Stomach (tissue), 9 donors: Measurements from ENCODE around the gene DNAH6. TPM values are rescaled to one million over a fixed set of nuclear protein-coding genes. Genes with fewer than 3 reads are reported as not detected.

Experiments
- DNase-seq, 2 donors: peaks; one replicate each; pipeline versions ENCODE4 v3.0.0 to v3.0.0-alpha.2; 2013 to 2019
- H3K27ac ChIP-seq, 5 donors: fragments of 200-600 bp in 4 of 5; sonication (generic) in 4 of 5; one replicate each; pipeline ENCODE4 v1.5.1; 2013 to 2019; ENCODE audit warnings: mild to moderate bottlenecking in 1 of 5, moderate library complexity in 1 of 5
- H3K27me3 ChIP-seq, 3 donors: fragments of 200-600 bp; sonication (generic); one replicate each; pipeline ENCODE4 v1.5.1; 2017 to 2019; ENCODE audit warnings: mixed run types in 1 of 3
- H3K36me3 ChIP-seq, 4 donors: fragments of 200-600 bp; sonication (generic); 1 replicate in 3 of 4; 2 replicates in 1 of 4; pipeline ENCODE4 v1.5.1; 2016 to 2019
- H3K4me1 ChIP-seq, 4 donors: fragments of 200-600 bp; sonication (generic); one replicate each; pipeline ENCODE4 v1.5.1; 2016 to 2019
- H3K4me3 ChIP-seq, 4 donors: fragments of 200-600 bp; sonication (generic) in 3 of 4; one replicate each; pipeline ENCODE4 v1.5.1; 2016 to 2019; ENCODE audit warnings: mild to moderate bottlenecking in 1 of 4
- H3K9me3 ChIP-seq, 4 donors: fragments of 200-600 bp; sonication (generic); one replicate each; pipeline ENCODE4 v1.5.1; 2016 to 2019
- EP300 ChIP-seq: sonication (generic); formaldehyde crosslinking; IDR thresholded peaks from one replicate; pipeline ENCODE4 v1.6.1; 2017; ENCODE audit warnings: antibody characterized with exemption
- POLR2A ChIP-seq, 4 donors: fragments of 450-650 bp; IDR thresholded peaks; one replicate each; pipeline ENCODE4 v1.6.1; 2016; ENCODE audit warnings: antibody characterized with exemption in 4 of 4, control low read depth in 2 of 4, mild to moderate bottlenecking in 1 of 4, moderate library complexity in 1 of 4
- POLR2AphosphoS5 ChIP-seq, 3 donors: sonication (generic); formaldehyde crosslinking; IDR thresholded peaks; one replicate each; pipeline ENCODE4 v1.6.1; 2016; ENCODE audit warnings: antibody characterized with exemption in 3 of 3
- WGBS, 5 donors: extraction: QIAGEN DNeasy Blood & Tissue Kit in 3 of 5; methylation state at CpG; one replicate each; pipeline versions ENCODE4 v1.1.5 to v1.1.7; 2013 to 2018; 5-methylcytosine and 5-hydroxymethylcytosine counted together
- intact Hi-C: fragments of 100-400 bp; cut with DNase I; formaldehyde crosslinking; loops from one replicate; pipeline ENCODE4 v1.15.1; 2023; ENCODE audit warnings: low total_unique reads
- polyA plus RNA-seq, 3 donors: library from polyadenylated mRNA; stranded (reverse); fragments of 200-250 nt; gene quantifications; one replicate each; pipeline ENCODE4 v1.2.3, GENCODE V29; 2013
- total RNA-seq, 5 donors: library from RNA; depleted of rRNA; stranded (reverse); fragments of >200 nt; gene quantifications; one replicate each; pipeline versions ENCODE4 v1.1.0 to v1.2.3, GENCODE V29; 2014 to 2016
- TF ChIP-seq, protein P1 (sequence below), 7 experiments: fragments of 450-650 bp in 4 of 7; fragments of 200-600 bp in 3 of 7; sonication (generic) in 3 of 7; IDR thresholded peaks; one replicate each; pipeline ENCODE4 v1.5.1; 2016 to 2019; ENCODE audit warnings: antibody characterized with exemption in 7 of 7, control low read depth in 2 of 7, mild to moderate bottlenecking in 1 of 7
- donor health status: healthy with polysubstance abuse.
- donor health status: Bipolar disorder and iron deficiency.
- donor health status: healthy.

DNAH6 gene
- total and polyA plus RNA-seq, 8 donors, result 0.15 to 4.5 (median 0.44) TPM

DNA sequence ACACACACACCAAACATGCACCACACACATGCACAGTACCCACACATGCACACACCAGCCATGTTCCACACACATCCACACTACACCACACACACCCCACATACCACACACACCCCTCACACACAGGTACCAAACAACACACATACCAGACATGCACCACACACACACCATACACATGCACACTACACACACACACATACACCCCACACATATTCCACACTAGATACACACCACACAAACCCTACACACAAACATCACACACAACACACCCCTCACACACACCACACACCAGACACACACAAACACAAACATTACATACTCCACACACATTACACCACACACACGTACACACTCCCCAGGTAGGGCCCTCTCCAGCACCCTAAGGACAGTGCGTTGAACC lies 313.4 kb downstream of the DNAH6 start:
- intact Hi-C loops, result no loop called here
- TF ChIP-seq EP300 (no peak), POLR2A (IDR thresholded peaks at IDR 0.05) (no peak)
- H3K27me3 ChIP-seq, result no peaks in the 10 kb centered on the region
- no peaks in the 10 kb centered on the region for H3K9me3 ChIP-seq
- H3K4me1 ChIP-seq, result no peaks in the 10 kb centered on the region
- no peak overlapping the region for H3K4me3 ChIP-seq
- no peak for DNase-seq
- WGBS, 5 donors, result 67 to 92% (median 85%) methylated on average over 2 of the region's 2 CpGs
- no peaks in the 10 kb centered on the region for H3K36me3 ChIP-seq
- H3K27ac ChIP-seq, result no peak overlapping the region

DNA sequence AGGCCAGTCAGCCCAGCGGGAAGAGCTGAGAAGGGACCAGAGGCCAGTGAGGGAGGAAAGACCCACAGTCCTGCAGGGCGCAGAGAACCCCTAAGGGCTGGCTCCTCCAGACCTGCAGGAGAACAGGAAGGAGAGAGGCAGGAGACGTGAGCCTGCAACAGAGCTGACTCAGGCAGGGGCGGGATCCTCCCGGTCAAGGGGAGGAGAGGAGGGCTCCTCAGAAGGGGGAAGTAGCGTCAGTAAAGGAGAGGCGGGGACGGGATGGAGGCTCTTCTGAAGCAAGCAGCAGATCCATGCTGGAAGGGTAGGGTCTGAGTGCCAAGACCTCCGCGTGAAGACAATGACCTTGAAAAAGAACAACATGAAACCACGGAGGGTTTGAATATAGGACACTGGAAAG lies 313.8 kb downstream of the DNAH6 start:
- Histone ChIP-seq H3K27me3 (no peaks in the 10 kb centered on the region), H3K36me3 (no peaks in the 10 kb centered on the region), H3K27ac (no peak overlapping the region), H3K4me1 (no peaks in the 10 kb centered on the region), H3K9me3 (peaks cover 0 to 3% (median under 1%) of the 10 kb centered on the region in 4 donors), H3K4me3 (no peak overlapping the region)
- 65 to 74% (median 70%) methylated on average over 11 of the region's 11 CpGs for WGBS, 5 donors
- intact Hi-C loops, result no loop called here
- no peak for TF ChIP-seq POLR2A (IDR thresholded peaks at IDR 0.05)
- DNase-seq, result peak; percentile 28 to 41

DNA sequence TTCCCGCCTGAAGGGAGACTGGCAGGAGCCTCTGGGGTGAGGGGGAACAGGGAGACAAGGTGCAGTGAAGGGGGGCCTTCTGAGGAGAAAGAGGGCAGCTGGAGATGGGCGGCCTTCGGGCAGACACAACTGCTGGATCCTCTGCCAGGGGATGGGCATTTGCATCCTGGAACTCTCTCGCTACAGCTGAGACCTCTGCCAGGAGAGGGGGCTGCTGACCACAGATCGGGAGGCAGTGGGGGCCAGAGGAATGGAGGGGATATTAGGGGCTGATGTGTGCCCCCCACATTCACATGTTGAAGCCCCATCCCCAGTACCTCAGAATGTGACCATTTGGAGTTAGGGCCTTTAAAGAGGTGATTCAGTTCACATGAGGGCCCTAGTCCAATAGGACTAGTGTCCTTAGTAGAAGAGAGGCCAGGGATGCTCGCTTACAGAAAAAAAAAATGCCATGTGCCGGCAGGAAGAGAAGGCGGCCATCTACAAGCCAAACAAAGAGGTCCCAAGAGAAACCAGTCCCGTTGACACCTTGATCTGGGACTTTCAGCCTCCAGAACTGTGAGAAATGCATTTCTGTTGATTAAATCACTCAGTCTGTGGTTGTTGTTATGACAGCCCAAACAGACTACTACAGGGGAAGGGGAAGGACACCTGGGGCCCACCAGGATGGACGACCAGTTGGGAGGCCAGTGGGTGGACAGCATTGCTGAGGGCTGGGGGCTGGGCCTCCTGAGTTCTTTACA lies 314.6 kb downstream of the DNAH6 start:
- WGBS, 5 donors, result 82 to 90% (median 85%) methylated on average over 10 of the region's 10 CpGs

DNA sequence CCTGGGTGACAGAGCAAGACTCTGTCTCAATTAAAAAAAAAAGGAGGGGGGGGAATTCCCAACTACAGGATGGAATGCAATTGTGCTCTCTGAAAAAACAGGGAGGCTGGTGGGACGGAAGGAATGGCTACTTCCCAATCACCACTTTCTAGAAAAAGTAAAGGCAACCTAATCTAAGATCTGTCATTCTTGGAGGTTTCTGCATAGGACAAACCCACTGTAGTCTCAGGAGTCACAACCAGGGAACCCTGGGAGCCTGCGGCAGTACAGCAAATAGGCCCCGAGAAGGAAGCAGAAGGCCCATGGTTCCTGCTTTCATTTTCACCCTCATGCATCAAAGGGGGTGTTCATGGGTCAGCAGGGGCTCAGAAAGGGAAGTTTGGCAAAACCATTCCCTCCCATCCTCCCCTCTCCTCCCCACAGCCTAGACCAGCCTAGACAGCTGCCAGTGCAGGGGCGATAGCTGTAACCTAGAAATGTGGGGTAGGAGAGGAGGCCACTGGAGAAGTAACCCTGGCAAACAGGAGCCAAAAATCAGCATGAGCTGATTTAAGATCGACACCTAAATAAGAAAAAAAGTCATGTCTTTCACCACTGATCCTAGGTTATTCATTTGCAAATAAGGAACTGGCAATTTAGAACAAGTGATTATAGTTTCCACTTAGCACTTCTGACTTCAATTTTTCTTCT lies 316.6 kb downstream of the DNAH6 start:
- peaks cover 0 to 25% (median 5%) of the 10 kb centered on the region in 4 donors for H3K9me3 ChIP-seq
- H3K4me1 ChIP-seq, result no peaks in the 10 kb centered on the region
- intact Hi-C loops, result no loop called here
- TF ChIP-seq, protein P1, sequence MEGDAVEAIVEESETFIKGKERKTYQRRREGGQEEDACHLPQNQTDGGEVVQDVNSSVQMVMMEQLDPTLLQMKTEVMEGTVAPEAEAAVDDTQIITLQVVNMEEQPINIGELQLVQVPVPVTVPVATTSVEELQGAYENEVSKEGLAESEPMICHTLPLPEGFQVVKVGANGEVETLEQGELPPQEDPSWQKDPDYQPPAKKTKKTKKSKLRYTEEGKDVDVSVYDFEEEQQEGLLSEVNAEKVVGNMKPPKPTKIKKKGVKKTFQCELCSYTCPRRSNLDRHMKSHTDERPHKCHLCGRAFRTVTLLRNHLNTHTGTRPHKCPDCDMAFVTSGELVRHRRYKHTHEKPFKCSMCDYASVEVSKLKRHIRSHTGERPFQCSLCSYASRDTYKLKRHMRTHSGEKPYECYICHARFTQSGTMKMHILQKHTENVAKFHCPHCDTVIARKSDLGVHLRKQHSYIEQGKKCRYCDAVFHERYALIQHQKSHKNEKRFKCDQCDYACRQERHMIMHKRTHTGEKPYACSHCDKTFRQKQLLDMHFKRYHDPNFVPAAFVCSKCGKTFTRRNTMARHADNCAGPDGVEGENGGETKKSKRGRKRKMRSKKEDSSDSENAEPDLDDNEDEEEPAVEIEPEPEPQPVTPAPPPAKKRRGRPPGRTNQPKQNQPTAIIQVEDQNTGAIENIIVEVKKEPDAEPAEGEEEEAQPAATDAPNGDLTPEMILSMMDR (IDR thresholded peaks at IDR 0.05), result no peak
- TF ChIP-seq EP300 (no peak), POLR2A (IDR thresholded peaks at IDR 0.05) (no peak), POLR2AphosphoS5 (IDR thresholded peaks at IDR 0.05) (no peak)
- 62 to 79% (median 73%) methylated on average over 5 of the region's 5 CpGs for WGBS, 5 donors
- DNase-seq, result peak in 1 of 2 donors; percentile 42
- peak overlapping the region in 2 of 5 donors; percentile 32 to 41 for H3K27ac ChIP-seq
- H3K27me3 ChIP-seq, result no peaks in the 10 kb centered on the region
- no peaks in the 10 kb centered on the region for H3K36me3 ChIP-seq
- H3K4me3 ChIP-seq, result no peak overlapping the region

More for the DNA sequence above, 314.6 kb downstream of the DNAH6 start:
- no peak overlapping the region for H3K4me3 ChIP-seq
- no peaks in the 10 kb centered on the region for H3K36me3 ChIP-seq
- TF ChIP-seq, protein P1 (IDR thresholded peaks at IDR 0.05), result no peak
- TF ChIP-seq EP300 (no peak), POLR2AphosphoS5 (IDR thresholded peaks at IDR 0.05) (no peak), POLR2A (IDR thresholded peaks at IDR 0.05) (no peak)
- H3K27ac ChIP-seq, result no peak overlapping the region
- intact Hi-C loops, result no loop called here
- H3K9me3 ChIP-seq, result peaks cover 0 to 10% (median 5%) of the 10 kb centered on the region in 4 donors
- no peaks in the 10 kb centered on the region for H3K27me3 ChIP-seq
- DNase-seq, result no peak
- no peaks in the 10 kb centered on the region for H3K4me1 ChIP-seq

DNA sequence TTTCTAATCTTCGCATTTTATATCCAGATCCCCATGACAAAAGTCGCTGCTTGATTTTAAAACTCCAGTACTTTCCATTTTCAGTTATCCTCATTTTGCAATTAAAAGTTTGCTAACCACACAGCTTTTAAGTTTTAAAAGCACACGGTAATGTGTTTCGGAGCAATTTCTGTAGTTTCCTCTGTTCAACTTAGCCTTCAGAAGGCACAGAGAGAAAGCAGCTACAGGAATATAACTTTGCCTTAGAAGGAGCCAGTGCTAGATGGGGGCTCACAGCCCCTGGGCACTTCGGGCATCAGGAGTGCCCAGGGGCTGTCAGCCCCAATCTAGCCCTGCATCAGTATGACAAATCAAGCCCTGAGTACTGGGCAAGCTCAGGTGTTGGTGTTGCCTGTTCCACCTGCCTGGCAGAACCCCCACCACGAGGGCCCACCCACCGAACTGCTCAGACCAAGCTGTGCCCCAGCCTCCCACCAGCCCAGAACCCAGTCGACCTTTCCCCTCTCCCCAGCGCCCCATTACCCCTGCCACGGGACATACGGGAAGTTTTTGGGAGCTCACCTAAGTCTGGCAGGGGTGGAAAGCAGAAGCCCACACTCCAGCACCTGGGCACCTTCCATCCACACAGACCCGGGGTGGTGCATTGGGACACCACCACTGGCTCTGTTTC lies 317.3 kb downstream of the DNAH6 start:
- TF ChIP-seq POLR2A (IDR thresholded peaks at IDR 0.05) (no peak), POLR2AphosphoS5 (IDR thresholded peaks at IDR 0.05) (no peak), EP300 (no peak)
- TF ChIP-seq, protein P1 (IDR thresholded peaks at IDR 0.05), result no peak
- H3K36me3 ChIP-seq, result no peaks in the 10 kb centered on the region
- peaks cover 0 to 25% (median 5%) of the 10 kb centered on the region in 4 donors for H3K9me3 ChIP-seq
- DNase-seq, result no peak
- H3K4me3 ChIP-seq, result no peak overlapping the region
- peak overlapping the region in 2 of 5 donors; percentile 32 to 41 for H3K27ac ChIP-seq
- intact Hi-C loops, result no loop called here
- H3K27me3 ChIP-seq, result no peaks in the 10 kb centered on the region
- no peaks in the 10 kb centered on the region for H3K4me1 ChIP-seq
- 82 to 90% (median 87%) methylated on average over 12 of the region's 12 CpGs for whole genome bisulfite sequencing, 5 donors
